ENCODE data around the gene MYT1. TPM values are rescaled to one million over a fixed set of nuclear protein-coding genes. Genes with fewer than 3 reads are reported as not detected.

MYT1 gene
- total and polyA plus RNA-seq, 2 of the 13 experiments (the other 11 are each of a cell fraction or from before 2014, with no cell fraction given): 0.58 to 2.5 TPM

DNA sequence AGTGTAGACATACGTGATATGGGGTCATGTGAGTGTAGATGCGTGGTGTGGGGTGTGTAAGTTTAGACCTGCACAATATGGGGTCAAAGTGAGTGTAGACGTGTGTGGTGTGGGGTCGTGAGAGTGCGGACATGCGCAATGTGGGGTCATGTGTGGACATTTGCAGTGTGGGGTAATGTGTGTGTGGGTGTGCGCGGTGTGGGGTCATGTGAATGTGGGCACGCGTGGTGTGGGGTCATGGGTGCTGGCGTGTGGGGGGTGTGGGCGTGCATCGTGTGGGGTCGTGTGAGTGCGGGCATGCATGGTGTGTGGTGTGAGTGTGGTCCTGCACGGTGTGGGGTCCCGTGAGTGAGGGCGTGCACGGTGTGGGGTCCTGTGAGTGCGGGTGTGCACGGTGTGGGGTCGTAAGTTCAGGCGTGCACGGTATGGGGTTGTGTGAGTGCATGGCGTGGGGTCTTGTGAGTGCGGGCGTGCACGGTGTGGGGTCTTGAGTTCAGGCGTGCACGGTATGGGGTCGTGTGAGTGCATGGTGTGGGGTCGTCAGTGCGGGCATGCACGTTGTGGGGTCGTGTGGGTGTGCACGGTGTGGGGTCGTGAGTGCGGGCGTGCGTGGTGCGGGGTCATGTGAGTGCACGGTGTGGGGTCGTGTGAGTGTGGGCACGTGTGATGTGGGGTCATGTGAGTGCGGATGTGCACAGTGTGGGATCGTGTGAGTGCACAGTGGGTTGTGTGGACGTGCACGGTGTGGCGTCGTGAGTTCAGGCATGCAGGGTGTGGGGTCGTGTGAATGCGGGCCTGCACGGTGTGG, 105.6 kb downstream of the MYT1 start (continued):
- no peak for TF ChIP-seq PBX3 (CRISPR knock-in tag; IDR thresholded peaks at IDR 0.05; ENCODE audit: borderline replicate concordance)
- TF ChIP-seq RAD51 (IDR thresholded peaks at IDR 0.05; ENCODE audit: borderline replicate concordance): 0 out of 2 replicates have a peak, but pooled peaks have one; percentile 18
- TF ChIP-seq, protein P1, sequence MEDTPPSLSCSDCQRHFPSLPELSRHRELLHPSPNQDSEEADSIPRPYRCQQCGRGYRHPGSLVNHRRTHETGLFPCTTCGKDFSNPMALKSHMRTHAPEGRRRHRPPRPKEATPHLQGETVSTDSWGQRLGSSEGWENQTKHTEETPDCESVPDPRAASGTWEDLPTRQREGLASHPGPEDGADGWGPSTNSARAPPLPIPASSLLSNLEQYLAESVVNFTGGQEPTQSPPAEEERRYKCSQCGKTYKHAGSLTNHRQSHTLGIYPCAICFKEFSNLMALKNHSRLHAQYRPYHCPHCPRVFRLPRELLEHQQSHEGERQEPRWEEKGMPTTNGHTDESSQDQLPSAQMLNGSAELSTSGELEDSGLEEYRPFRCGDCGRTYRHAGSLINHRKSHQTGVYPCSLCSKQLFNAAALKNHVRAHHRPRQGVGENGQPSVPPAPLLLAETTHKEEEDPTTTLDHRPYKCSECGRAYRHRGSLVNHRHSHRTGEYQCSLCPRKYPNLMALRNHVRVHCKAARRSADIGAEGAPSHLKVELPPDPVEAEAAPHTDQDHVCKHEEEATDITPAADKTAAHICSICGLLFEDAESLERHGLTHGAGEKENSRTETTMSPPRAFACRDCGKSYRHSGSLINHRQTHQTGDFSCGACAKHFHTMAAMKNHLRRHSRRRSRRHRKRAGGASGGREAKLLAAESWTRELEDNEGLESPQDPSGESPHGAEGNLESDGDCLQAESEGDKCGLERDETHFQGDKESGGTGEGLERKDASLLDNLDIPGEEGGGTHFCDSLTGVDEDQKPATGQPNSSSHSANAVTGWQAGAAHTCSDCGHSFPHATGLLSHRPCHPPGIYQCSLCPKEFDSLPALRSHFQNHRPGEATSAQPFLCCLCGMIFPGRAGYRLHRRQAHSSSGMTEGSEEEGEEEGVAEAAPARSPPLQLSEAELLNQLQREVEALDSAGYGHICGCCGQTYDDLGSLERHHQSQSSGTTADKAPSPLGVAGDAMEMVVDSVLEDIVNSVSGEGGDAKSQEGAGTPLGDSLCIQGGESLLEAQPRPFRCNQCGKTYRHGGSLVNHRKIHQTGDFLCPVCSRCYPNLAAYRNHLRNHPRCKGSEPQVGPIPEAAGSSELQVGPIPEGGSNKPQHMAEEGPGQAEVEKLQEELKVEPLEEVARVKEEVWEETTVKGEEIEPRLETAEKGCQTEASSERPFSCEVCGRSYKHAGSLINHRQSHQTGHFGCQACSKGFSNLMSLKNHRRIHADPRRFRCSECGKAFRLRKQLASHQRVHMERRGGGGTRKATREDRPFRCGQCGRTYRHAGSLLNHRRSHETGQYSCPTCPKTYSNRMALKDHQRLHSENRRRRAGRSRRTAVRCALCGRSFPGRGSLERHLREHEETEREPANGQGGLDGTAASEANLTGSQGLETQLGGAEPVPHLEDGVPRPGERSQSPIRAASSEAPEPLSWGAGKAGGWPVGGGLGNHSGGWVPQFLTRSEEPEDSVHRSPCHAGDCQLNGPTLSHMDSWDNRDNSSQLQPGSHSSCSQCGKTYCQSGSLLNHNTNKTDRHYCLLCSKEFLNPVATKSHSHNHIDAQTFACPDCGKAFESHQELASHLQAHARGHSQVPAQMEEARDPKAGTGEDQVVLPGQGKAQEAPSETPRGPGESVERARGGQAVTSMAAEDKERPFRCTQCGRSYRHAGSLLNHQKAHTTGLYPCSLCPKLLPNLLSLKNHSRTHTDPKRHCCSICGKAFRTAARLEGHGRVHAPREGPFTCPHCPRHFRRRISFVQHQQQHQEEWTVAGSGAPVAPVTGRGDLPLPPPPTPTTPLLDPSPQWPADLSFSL (CRISPR knock-in tag; IDR thresholded peaks at IDR 0.05): no peak
- TF ChIP-seq REL (CRISPR knock-in tag; conservative IDR thresholded peaks at IDR 0.05): no peak
- TF ChIP-seq CAMTA2 (CRISPR knock-in tag; IDR thresholded peaks at IDR 0.05; ENCODE audit: borderline replicate concordance): no peak
- no peak for TF ChIP-seq SIX4 (CRISPR knock-in tag; IDR thresholded peaks at IDR 0.05)
- no peak for TF ChIP-seq PRDM4 (CRISPR knock-in tag; IDR thresholded peaks at IDR 0.05; ENCODE audit: borderline replicate concordance)
- TF ChIP-seq ZNF333 (CRISPR knock-in tag; IDR thresholded peaks at IDR 0.05; ENCODE audit: borderline replicate concordance): no peak
- TF ChIP-seq MBD4 (IDR thresholded peaks at IDR 0.05; ENCODE audit: borderline replicate concordance, low read length): no peak
- 0 out of 2 replicates have a peak, but pooled peaks have one; percentile 60 for TF ChIP-seq PCBP1 (IDR thresholded peaks at IDR 0.05; ENCODE audit: borderline replicate concordance, low read depth, low read length)
- no peak for TF ChIP-seq ZNF44 (CRISPR knock-in tag; IDR thresholded peaks at IDR 0.05)
- TF ChIP-seq KDM2A (CRISPR knock-in tag; IDR thresholded peaks at IDR 0.05; ENCODE audit: borderline replicate concordance, low read depth): no peak
- TF ChIP-seq, protein P2, sequence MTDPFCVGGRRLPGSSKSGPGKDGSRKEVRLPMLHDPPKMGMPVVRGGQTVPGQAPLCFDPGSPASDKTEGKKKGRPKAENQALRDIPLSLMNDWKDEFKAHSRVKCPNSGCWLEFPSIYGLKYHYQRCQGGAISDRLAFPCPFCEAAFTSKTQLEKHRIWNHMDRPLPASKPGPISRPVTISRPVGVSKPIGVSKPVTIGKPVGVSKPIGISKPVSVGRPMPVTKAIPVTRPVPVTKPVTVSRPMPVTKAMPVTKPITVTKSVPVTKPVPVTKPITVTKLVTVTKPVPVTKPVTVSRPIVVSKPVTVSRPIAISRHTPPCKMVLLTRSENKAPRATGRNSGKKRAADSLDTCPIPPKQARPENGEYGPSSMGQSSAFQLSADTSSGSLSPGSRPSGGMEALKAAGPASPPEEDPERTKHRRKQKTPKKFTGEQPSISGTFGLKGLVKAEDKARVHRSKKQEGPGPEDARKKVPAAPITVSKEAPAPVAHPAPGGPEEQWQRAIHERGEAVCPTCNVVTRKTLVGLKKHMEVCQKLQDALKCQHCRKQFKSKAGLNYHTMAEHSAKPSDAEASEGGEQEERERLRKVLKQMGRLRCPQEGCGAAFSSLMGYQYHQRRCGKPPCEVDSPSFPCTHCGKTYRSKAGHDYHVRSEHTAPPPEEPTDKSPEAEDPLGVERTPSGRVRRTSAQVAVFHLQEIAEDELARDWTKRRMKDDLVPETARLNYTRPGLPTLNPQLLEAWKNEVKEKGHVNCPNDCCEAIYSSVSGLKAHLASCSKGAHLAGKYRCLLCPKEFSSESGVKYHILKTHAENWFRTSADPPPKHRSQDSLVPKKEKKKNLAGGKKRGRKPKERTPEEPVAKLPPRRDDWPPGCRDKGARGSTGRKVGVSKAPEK (CRISPR knock-in tag; IDR thresholded peaks at IDR 0.05; ENCODE audit: borderline replicate concordance): no peak
- no peak for TF ChIP-seq PRMT3 (CRISPR knock-in tag; IDR thresholded peaks at IDR 0.05; ENCODE audit: borderline replicate concordance, low read depth)
- TF ChIP-seq ELF4 (CRISPR knock-in tag; IDR thresholded peaks at IDR 0.05; ENCODE audit: borderline replicate concordance): no peak

All from HepG2 (cell line).